Pancreas (tissue), 10 donors: ENCODE measurements around the gene TTC9B. TPM values are rescaled to one million over a fixed set of nuclear protein-coding genes. Genes with fewer than 3 reads are reported as not detected.

Source experiments
- ATAC-seq, 4 donors: fragments of 200-7000 bp; cut with Tn5 transposase; one replicate each; pipeline versions ENCODE4 v1.8.0 to v1.9.1; 2020; ENCODE audit warnings: mild to moderate bottlenecking in 4 of 4, moderate library complexity in 4 of 4
- DNase-seq, 6 donors: peaks; one replicate each; pipeline ENCODE4 v3.0.0-alpha.2; 2020
- FAIRE-seq: peaks from 2 replicates; lab custom pipeline; 2012; peaks lifted over from hg19 to GRCh38; lab: Jason Lieb, UNC
- H3K27ac ChIP-seq, 4 donors: fragments of 200-600 bp; sonication (generic); 1 replicate in 3 of 4; 2 replicates in 1 of 4; pipeline versions ENCODE4 v1.5.0 to v1.8.0; 2020
- H3K27me3 ChIP-seq, 4 donors: fragments of 200-600 bp; one replicate each; pipeline ENCODE4 v1.8.0; 2021
- H3K36me3 ChIP-seq, 3 donors: fragments of 200-600 bp; sonication (generic) in 1 of 3; one replicate each; pipeline versions ENCODE4 v1.5.0 to v1.8.0; 2020 to 2021
- H3K4me1 ChIP-seq, 3 donors: fragments of 200-600 bp; one replicate each; pipeline ENCODE4 v1.8.0; 2021
- H3K4me3 ChIP-seq, 4 donors: fragments of 200-600 bp; sonication (generic) in 2 of 4; one replicate each; pipeline versions ENCODE4 v1.5.0 to v1.8.0; 2020 to 2021
- H3K9me3 ChIP-seq, 4 donors: fragments of 200-600 bp; one replicate each; pipeline ENCODE4 v1.8.0; 2021
- CTCF ChIP-seq, 4 donors: fragments of 200-600 bp; sonication (generic) in 3 of 4; IDR thresholded peaks; one replicate each; pipeline versions ENCODE4 v1.5.0 to v1.8.0; 2021; ENCODE audit warnings: antibody characterized with exemption in 4 of 4
- WGBS, 2 donors: extraction: QIAGEN DNeasy Blood & Tissue Kit; methylation state at CpG; one replicate each; pipeline ENCODE4 v1.1.7; 2013; 5-methylcytosine and 5-hydroxymethylcytosine counted together
- intact Hi-C, 3 donors: fragments of 100-400 bp; cut with DNase I; formaldehyde crosslinking; loops; one replicate each; pipeline versions ENCODE4 v1.11.1 to v1.14.2; 2022
- polyA plus RNA-seq, 2 donors: library from polyadenylated mRNA; stranded (reverse); fragments of 200-250 nt; gene quantifications; one replicate each; pipeline ENCODE4 v1.2.3, GENCODE V29; 2013
- total RNA-seq, 6 donors: library from RNA; stranded (reverse); fragmentation: NEBNext Ultra II Directional in 4 of 6; extraction: Animal tissue kit (Norgen Biotek cat#: 25700) in 4 of 6; gene quantifications; one replicate each; pipeline versions ENCODE4 v1.2.1 to v1.2.4, GENCODE V29; 2021 to 2023
- donor health status: healthy with polysubstance abuse.
- donor health status: DM: no; HTN: no; CAD: no; lungs with moderate emphysema.
- donor health status: DM: no; HTN: no; CAD: no.
- donor health status: control.
- donor health status: control.
- donor health status: Bipolar disorder and iron deficiency.
- donor health status: DM: yes; HTN: yes; CAD: no.
- donor health status: DM: no; HTN: no; CAD: no.
- donor health status: DM: no; HTN: no; CAD: no.
- donor health status: DM: yes; HTN: yes; CAD: no.

TTC9B gene
- total and polyA plus RNA-seq, 8 donors: 0.05 TPM; not detected in 7

DNA sequence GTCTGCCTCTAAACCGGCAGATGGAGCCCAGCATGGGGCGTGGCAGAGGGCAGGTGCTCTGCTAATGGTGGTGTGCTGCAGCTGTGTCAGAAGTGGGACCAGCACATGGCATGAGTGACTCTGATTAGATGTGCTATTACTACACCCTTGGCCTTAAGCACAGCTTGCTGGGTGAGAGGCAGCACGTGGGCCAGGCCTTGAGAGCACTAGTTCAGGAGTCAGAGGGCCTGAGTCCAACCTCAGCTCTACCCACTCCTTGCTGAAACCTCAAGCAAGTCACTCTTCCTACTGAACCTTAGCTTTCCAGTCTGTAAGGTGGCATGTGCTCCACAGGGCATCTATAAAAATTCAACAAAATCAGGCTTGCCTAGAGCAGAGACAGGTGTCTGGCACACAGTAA, 44.2 kb upstream of the TTC9B start:
- 95 to 98% methylated on average over 3 of the region's 3 CpGs for WGBS, 2 donors
- no peak overlapping the region for H3K4me3 ChIP-seq
- FAIRE-seq (no peak), DNase-seq (no peak), ATAC-seq (no peak)
- no peak overlapping the region for H3K27ac ChIP-seq
- no peak for TF ChIP-seq CTCF (IDR thresholded peaks at IDR 0.05)
- H3K9me3 ChIP-seq: no peaks in the 10 kb centered on the region
- intact Hi-C loops: no loop called here
- no peaks in the 10 kb centered on the region for H3K27me3 ChIP-seq
- peaks cover 0 to 4% (median 4%) of the 10 kb centered on the region in 3 donors for H3K4me1 ChIP-seq
- peaks cover 0 to 11% (median 0%) of the 10 kb centered on the region in 3 donors for H3K36me3 ChIP-seq

DNA sequence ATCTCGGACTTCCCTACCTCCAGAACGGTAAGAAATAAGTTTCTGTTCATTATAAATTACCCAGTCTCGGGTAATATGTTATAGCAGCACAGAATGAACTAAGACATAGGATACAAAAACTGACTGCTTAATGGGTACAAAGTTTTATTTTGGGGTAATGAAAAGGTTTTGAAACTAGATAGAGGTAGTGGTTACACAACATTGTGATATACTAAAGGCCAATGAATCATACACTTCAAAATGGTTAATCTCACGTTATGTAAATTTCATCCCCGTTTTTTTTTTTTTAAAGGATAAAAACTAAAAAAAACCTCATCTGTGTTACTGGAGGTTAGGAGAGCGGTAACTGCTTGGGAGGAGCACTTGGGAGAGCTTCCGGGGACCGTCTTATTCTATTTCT, 43.4 kb upstream of the TTC9B start:
- no peaks in the 10 kb centered on the region for H3K9me3 ChIP-seq
- H3K4me3 ChIP-seq: no peak overlapping the region
- no peak for FAIRE-seq
- no peak for DNase-seq
- no peak for TF ChIP-seq CTCF (IDR thresholded peaks at IDR 0.05)
- H3K36me3 ChIP-seq: peaks cover 0 to 14% (median 0%) of the 10 kb centered on the region in 3 donors
- ATAC-seq: no peak
- intact Hi-C loops: no loop called here
- peaks cover 3 to 7% (median 4%) of the 10 kb centered on the region in 3 donors for H3K4me1 ChIP-seq
- H3K27me3 ChIP-seq: no peaks in the 10 kb centered on the region
- no peak overlapping the region for H3K27ac ChIP-seq
- WGBS, 2 donors: 81 to 83% methylated on average over 8 of the region's 8 CpGs

DNA sequence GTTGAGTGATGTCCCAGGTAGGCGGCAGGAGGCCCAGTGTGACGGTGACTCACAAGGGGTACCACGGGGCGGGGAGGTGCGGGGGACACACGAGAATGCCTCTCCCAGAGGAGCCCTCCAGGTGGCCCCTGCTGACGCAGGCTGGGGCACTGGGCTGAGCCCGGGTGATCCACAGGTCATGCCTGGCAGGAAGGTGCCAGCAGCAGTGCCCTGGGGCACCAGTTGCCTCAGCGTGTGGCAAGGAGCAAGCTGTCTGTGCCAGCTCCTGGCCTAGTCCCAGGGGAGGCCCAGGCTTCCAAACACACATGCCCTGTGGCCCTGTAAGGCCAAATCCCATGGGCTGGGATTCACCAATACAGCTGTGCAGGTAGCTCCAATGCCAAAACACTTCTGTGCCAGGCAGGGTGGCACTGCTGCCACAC, 38.9 kb upstream of the TTC9B start:
- WGBS, 2 donors: 60 to 65% methylated on average over 9 of the region's 9 CpGs
- no peak for FAIRE-seq
- no peak for TF ChIP-seq CTCF (IDR thresholded peaks at IDR 0.05)
- intact Hi-C loops: no loop called here
- peak in 4 of 6 donors; percentile 42 to 83 (median 57) for DNase-seq
- Histone ChIP-seq H3K27me3 (no peaks in the 10 kb centered on the region), H3K4me3 (no peak overlapping the region), H3K27ac (no peak overlapping the region), H3K9me3 (no peaks in the 10 kb centered on the region), H3K4me1 (peaks cover 6 to 16% (median 10%) of the 10 kb centered on the region in 3 donors), H3K36me3 (peaks cover 0 to 22% (median 13%) of the 10 kb centered on the region in 3 donors)
- peak; percentile 43 to 78 (median 48) for ATAC-seq

DNA sequence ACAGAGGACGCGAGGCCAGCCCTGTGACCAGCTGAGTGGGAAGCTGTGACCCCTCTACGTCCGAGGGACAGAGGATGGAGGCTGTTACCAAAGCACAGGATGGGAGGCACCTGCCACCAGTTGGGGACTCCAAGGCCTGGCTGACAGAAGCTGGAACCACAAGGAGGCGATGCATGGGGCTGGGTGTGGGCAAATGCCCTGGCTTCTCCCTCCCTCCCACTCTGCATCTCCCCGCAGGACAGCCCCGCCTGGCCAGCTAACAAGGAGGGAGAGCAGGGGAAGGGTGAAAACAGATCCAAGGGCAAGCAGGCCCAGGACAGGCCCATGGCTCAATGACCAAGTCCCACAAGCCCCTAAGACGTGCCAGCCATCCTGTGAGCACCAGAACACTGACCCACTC, 38.3 kb upstream of the TTC9B start:
- H3K27me3 ChIP-seq: no peaks in the 10 kb centered on the region
- H3K9me3 ChIP-seq: no peaks in the 10 kb centered on the region
- ATAC-seq: no peak
- peaks cover 0 to 22% (median 13%) of the 10 kb centered on the region in 3 donors for H3K36me3 ChIP-seq
- no peak overlapping the region for H3K4me3 ChIP-seq
- no peak for DNase-seq
- intact Hi-C loops: no loop called here
- no peak overlapping the region for H3K27ac ChIP-seq
- peaks cover 6 to 20% (median 14%) of the 10 kb centered on the region in 3 donors for H3K4me1 ChIP-seq
- 92 to 98% methylated on average over 6 to 8 of the region's 8 CpGs for WGBS, 2 donors
- FAIRE-seq: no peak
- TF ChIP-seq CTCF (IDR thresholded peaks at IDR 0.05): no peak

GRCh38 chr19:40255619-40256166, 37.5 kb upstream of the TTC9B start:
- TF ChIP-seq CTCF (IDR thresholded peaks at IDR 0.05): no peak
- Histone ChIP-seq H3K27me3 (no peaks in the 10 kb centered on the region), H3K27ac (no peak overlapping the region), H3K9me3 (no peaks in the 10 kb centered on the region), H3K4me3 (no peak overlapping the region), H3K4me1 (peaks cover 6 to 20% (median 14%) of the 10 kb centered on the region in 3 donors), H3K36me3 (peaks cover 0 to 22% (median 13%) of the 10 kb centered on the region in 3 donors)
- no peak for FAIRE-seq
- 87 to 92% methylated on average over 3 of the region's 3 CpGs for WGBS, 2 donors
- intact Hi-C loops: no loop called here
- no peak for DNase-seq
- ATAC-seq: no peak
